Peyer's patch (tissue), 4 donors: ENCODE measurements around the gene TULP4.

Experiments
- POLR2A ChIP-seq, 2 donors: fragments of 450-650 bp; IDR thresholded peaks; one replicate each; pipeline ENCODE4 v1.5.1; 2017; ENCODE audit warnings: antibody characterized with exemption in 2 of 2, mild to moderate bottlenecking in 2 of 2, moderate library complexity in 2 of 2
- TF ChIP-seq, protein P1 (sequence below), 6 experiments: fragments of 450-650 bp in 4 of 6; fragments of 200-600 bp in 2 of 6; sonication (generic) in 1 of 6; IDR thresholded peaks; one replicate each; pipeline ENCODE4 v1.5.1; 2017 to 2019; ENCODE audit warnings: antibody characterized with exemption in 6 of 6, mild to moderate bottlenecking in 3 of 6, moderate library complexity in 1 of 6

- TF ChIP-seq, protein P1, sequence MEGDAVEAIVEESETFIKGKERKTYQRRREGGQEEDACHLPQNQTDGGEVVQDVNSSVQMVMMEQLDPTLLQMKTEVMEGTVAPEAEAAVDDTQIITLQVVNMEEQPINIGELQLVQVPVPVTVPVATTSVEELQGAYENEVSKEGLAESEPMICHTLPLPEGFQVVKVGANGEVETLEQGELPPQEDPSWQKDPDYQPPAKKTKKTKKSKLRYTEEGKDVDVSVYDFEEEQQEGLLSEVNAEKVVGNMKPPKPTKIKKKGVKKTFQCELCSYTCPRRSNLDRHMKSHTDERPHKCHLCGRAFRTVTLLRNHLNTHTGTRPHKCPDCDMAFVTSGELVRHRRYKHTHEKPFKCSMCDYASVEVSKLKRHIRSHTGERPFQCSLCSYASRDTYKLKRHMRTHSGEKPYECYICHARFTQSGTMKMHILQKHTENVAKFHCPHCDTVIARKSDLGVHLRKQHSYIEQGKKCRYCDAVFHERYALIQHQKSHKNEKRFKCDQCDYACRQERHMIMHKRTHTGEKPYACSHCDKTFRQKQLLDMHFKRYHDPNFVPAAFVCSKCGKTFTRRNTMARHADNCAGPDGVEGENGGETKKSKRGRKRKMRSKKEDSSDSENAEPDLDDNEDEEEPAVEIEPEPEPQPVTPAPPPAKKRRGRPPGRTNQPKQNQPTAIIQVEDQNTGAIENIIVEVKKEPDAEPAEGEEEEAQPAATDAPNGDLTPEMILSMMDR (IDR thresholded peaks at IDR 0.05) = no peak
- no peak for TF ChIP-seq POLR2A (IDR thresholded peaks at IDR 0.05)
These were observed 240.5 kb downstream of the TULP4 start for GRCh38 chr6:158552796-158553138.
